NT2/D1 (cell line): Measurements from ENCODE around the gene RGSL1.

Source experiments
- SUZ12 ChIP-seq: IDR thresholded peaks from 2 replicates; pipeline ENCODE4 v1.6.1; 2011; ENCODE audit not compliant: insufficient read length, insufficient read depth; ENCODE audit errors: extremely low read depth
- YY1 ChIP-seq: IDR thresholded peaks from 2 replicates; pipeline ENCODE4 v1.6.1; 2011; ENCODE audit not compliant: insufficient read length, insufficient read depth
- ZNF274 ChIP-seq: IDR thresholded peaks from 2 replicates; pipeline ENCODE4 v1.6.1; 2011; ENCODE audit warnings: mild to moderate bottlenecking, low read depth, low read length

GRCh38 chr1:182607566-182607965 is 157.6 kb downstream of the RGSL1 start:
- TF ChIP-seq SUZ12 (no peak), YY1 (no peak), ZNF274 (no peak)
